ENCODE data around the gene GID4. TPM values are rescaled to one million over a fixed set of nuclear protein-coding genes. Genes with fewer than 3 reads are reported as not detected.

The GID4 gene
- total RNA-seq, 3 donors from 2014 or later = 5.8 to 24.4 (median 5.8) TPM

- no peak for ATAC-seq
- intact Hi-C loops (cut with DNase I, micrococcal nuclease) = no loop called here
- H3K4me3 ChIP-seq = no peak overlapping the region
- no peak for DNase-seq
- H3K4me1 ChIP-seq (ENCODE audit: low read depth) = no peaks in the 10 kb centered on the region
- no peaks in the 10 kb centered on the region for H3K9me3 ChIP-seq
- TF ChIP-seq CTCF (IDR thresholded peaks at IDR 0.05) = no peak
- H3K36me3 ChIP-seq (ENCODE audit: low read depth) = no peaks in the 10 kb centered on the region
These were observed 34.9 kb upstream of the GID4 start for GRCh38 chr17:18004345-18004744.

- ATAC-seq = peak; percentile 29
These were observed 34.3 kb upstream of the GID4 start for GRCh38 chr17:18004884-18005305.

GRCh38 chr17:18005496-18005895 lies 33.7 kb upstream of the GID4 start:
- Histone ChIP-seq H3K4me3 (no peak overlapping the region), H3K4me1 (ENCODE audit: low read depth) (no peaks in the 10 kb centered on the region), H3K36me3 (ENCODE audit: low read depth) (no peaks in the 10 kb centered on the region), H3K9me3 (no peaks in the 10 kb centered on the region)
- intact Hi-C loops (cut with DNase I, micrococcal nuclease) = no loop called here
- TF ChIP-seq CTCF (IDR thresholded peaks at IDR 0.05) = no peak
- ATAC-seq = no peak
- no peak for DNase-seq

More at GRCh38 chr17:18004884-18005305, 34.3 kb upstream of the GID4 start:
- Histone ChIP-seq H3K4me1 (ENCODE audit: low read depth) (no peaks in the 10 kb centered on the region), H3K4me3 (no peak overlapping the region), H3K9me3 (no peaks in the 10 kb centered on the region), H3K36me3 (ENCODE audit: low read depth) (no peaks in the 10 kb centered on the region)
- intact Hi-C loops (cut with DNase I, micrococcal nuclease) = no loop called here
- no peak for DNase-seq
- TF ChIP-seq CTCF (IDR thresholded peaks at IDR 0.05) = no peak

- intact Hi-C loops (cut with DNase I, micrococcal nuclease) = no loop called here
- Histone ChIP-seq H3K4me1 (ENCODE audit: low read depth) (no peaks in the 10 kb centered on the region), H3K4me3 (no peak overlapping the region), H3K36me3 (ENCODE audit: low read depth) (no peaks in the 10 kb centered on the region), H3K9me3 (no peaks in the 10 kb centered on the region)
- DNase-seq (peak in 1 of 3 donors; percentile 10), ATAC-seq (peak; percentile 71)
- no peak for TF ChIP-seq CTCF (IDR thresholded peaks at IDR 0.05)
These were observed 32.5 kb upstream of the GID4 start for GRCh38 chr17:18006495-18007239.

GRCh38 chr17:18008496-18009268 lies 30.5 kb upstream of the GID4 start:
- ATAC-seq = no peak
- intact Hi-C loops (cut with DNase I, micrococcal nuclease) = no loop called here
- no peak for TF ChIP-seq CTCF (IDR thresholded peaks at IDR 0.05)
- H3K4me3 ChIP-seq = no peak overlapping the region
- DNase-seq = no peak
- H3K4me1 ChIP-seq (ENCODE audit: low read depth) = no peaks in the 10 kb centered on the region
- no peaks in the 10 kb centered on the region for H3K9me3 ChIP-seq
- H3K36me3 ChIP-seq (ENCODE audit: low read depth) = no peaks in the 10 kb centered on the region

All from mucosa of descending colon (tissue), 3 donors.